Kidney epithelial cell (primary cell): ENCODE results near the gene SUGCT. TPM values are rescaled to one million over a fixed set of nuclear protein-coding genes. Genes with fewer than 3 reads are reported as not detected.

Source experiments
- DNase-seq: peaks from one replicate; pipeline ENCODE4 v3.0.0-alpha.2; 2010; ENCODE audit warnings: low read depth
- H3K27me3 ChIP-seq: 2 replicates; pipeline ENCODE4 v1.6.0; 2011; ENCODE audit warnings: low read length; ENCODE audit not compliant: control insufficient read depth, insufficient read depth
- H3K36me3 ChIP-seq: 2 replicates; pipeline ENCODE4 v1.5.1; 2011; ENCODE audit warnings: low read length; ENCODE audit not compliant: control insufficient read depth, insufficient read depth
- H3K4me3 ChIP-seq: 2 replicates; pipeline ENCODE4 v1.5.1; 2011; ENCODE audit warnings: low read depth, mild to moderate bottlenecking, control low read depth, low read length
- CTCF ChIP-seq: IDR thresholded peaks from 2 replicates; pipeline ENCODE4 v1.5.1; 2011; ENCODE audit warnings: mild to moderate bottlenecking, moderate library complexity, low read length, control low read depth, inconsistent platforms; ENCODE audit not compliant: insufficient read depth, poor library complexity, severe bottlenecking
- total RNA-seq: library from RNA; depleted of rRNA; stranded (reverse); fragments of >200 nt; gene quantifications from 2 replicates; pipeline ENCODE4 v1.2.3, GENCODE V29; 2015

The SUGCT gene
- total RNA-seq, 1 donor from 2014 or later: 4.0 TPM

GRCh38 chr7:40471891-40472290 is 337.1 kb downstream of the SUGCT start:
- TF ChIP-seq CTCF: no peak
- Histone ChIP-seq H3K36me3 (no peaks in the 10 kb centered on the region), H3K4me3 (no peak overlapping the region), H3K27me3 (no peaks in the 10 kb centered on the region)
- DNase-seq: no peak

GRCh38 chr7:40474790-40475680 is 340.2 kb downstream of the SUGCT start:
- Histone ChIP-seq H3K36me3 (no peaks in the 10 kb centered on the region), H3K27me3 (no peaks in the 10 kb centered on the region), H3K4me3 (no peak overlapping the region)
- no peak for DNase-seq
- TF ChIP-seq CTCF: no peak

- Histone ChIP-seq H3K27me3 (no peaks in the 10 kb centered on the region), H3K36me3 (no peaks in the 10 kb centered on the region), H3K4me3 (no peak overlapping the region)
- DNase-seq: no peak
- no peak for TF ChIP-seq CTCF
Observed at GRCh38 chr7:40475681-40475982, 340.8 kb downstream of the SUGCT start.

GRCh38 chr7:40477094-40477493 is 342.3 kb downstream of the SUGCT start:
- Histone ChIP-seq H3K36me3 (no peaks in the 10 kb centered on the region), H3K27me3 (no peaks in the 10 kb centered on the region), H3K4me3 (no peak overlapping the region)
- no peak for DNase-seq
- TF ChIP-seq CTCF: no peak

- no peaks in the 10 kb centered on the region for H3K36me3 ChIP-seq
- TF ChIP-seq CTCF: no peak
Observed at GRCh38 chr7:40482845-40483244, 348.0 kb downstream of the SUGCT start.

GRCh38 chr7:40483630-40484029 is 348.8 kb downstream of the SUGCT start:
- TF ChIP-seq CTCF: no peak

More at GRCh38 chr7:40482845-40483244, 348.0 kb downstream of the SUGCT start:
- no peak overlapping the region for H3K4me3 ChIP-seq
- DNase-seq: no peak
- H3K27me3 ChIP-seq: no peaks in the 10 kb centered on the region

More at GRCh38 chr7:40483630-40484029, 348.8 kb downstream of the SUGCT start:
- no peak for DNase-seq
- Histone ChIP-seq H3K4me3 (no peak overlapping the region), H3K27me3 (no peaks in the 10 kb centered on the region), H3K36me3 (no peaks in the 10 kb centered on the region)
